Type B pancreatic cell (in vitro differentiated cells): ENCODE measurements around the gene GALNT10. TPM values are rescaled to one million over a fixed set of nuclear protein-coding genes. Genes with fewer than 3 reads are reported as not detected.

Experiments
- DNase-seq: peaks from one replicate; pipeline ENCODE4 v3.0.0; 2021; ENCODE audit warnings: mixed read lengths; ENCODE audit not compliant: unreplicated experiment; ENCODE audit errors: extremely low spot score
- H3K27ac Mint-ChIP-seq: 2 replicates; pipeline ENCODE4 v1.8.0; 2021; ENCODE audit warnings: mild to moderate bottlenecking, mixed read lengths
- H3K27me3 Mint-ChIP-seq: 2 replicates; pipeline ENCODE4 v1.8.0; 2021; ENCODE audit warnings: mixed read lengths
- H3K36me3 Mint-ChIP-seq: 2 replicates; pipeline ENCODE4 v1.8.0; 2021; ENCODE audit warnings: mixed read lengths
- H3K4me1 Mint-ChIP-seq: one replicate; pipeline ENCODE4 v1.8.0; 2021; ENCODE audit warnings: mixed read lengths; ENCODE audit not compliant: unreplicated experiment
- H3K4me3 Mint-ChIP-seq: 2 replicates; pipeline ENCODE4 v1.8.0; 2021; ENCODE audit warnings: mild to moderate bottlenecking, mixed read lengths
- H3K9me3 Mint-ChIP-seq: 2 replicates; pipeline ENCODE4 v1.8.0; 2021; ENCODE audit warnings: mixed read lengths
- long read RNA-seq: library from polyadenylated mRNA; unstranded; transcript quantifications from one replicate; pipeline ENCODE4 v2.0.0, GENCODE V29; 2020
- total RNA-seq: library from RNA; stranded (reverse); gene quantifications from 2 replicates; pipeline ENCODE4 v1.2.1, GENCODE V29; 2021; ENCODE audit warnings: low replicate concordance
- TF ChIP-seq, protein P1 (sequence below): fragments of 200-600 bp; sonication (generic); conservative IDR thresholded peaks from 2 replicates; pipeline ENCODE4 v1.5.0; 2021; ENCODE audit warnings: antibody characterized with exemption, mild to moderate bottlenecking

GALNT10 gene, protein sequence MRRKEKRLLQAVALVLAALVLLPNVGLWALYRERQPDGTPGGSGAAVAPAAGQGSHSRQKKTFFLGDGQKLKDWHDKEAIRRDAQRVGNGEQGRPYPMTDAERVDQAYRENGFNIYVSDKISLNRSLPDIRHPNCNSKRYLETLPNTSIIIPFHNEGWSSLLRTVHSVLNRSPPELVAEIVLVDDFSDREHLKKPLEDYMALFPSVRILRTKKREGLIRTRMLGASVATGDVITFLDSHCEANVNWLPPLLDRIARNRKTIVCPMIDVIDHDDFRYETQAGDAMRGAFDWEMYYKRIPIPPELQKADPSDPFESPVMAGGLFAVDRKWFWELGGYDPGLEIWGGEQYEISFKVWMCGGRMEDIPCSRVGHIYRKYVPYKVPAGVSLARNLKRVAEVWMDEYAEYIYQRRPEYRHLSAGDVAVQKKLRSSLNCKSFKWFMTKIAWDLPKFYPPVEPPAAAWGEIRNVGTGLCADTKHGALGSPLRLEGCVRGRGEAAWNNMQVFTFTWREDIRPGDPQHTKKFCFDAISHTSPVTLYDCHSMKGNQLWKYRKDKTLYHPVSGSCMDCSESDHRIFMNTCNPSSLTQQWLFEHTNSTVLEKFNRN
- total RNA-seq, result 18.2 and 23.0 TPM in 2 replicates
- long read RNA-seq, partial matches to known transcripts, result 4 of 10 reads
- long read RNA-seq, other reads (novel, unspliced or antisense), result 6 of 10 reads

DNA sequence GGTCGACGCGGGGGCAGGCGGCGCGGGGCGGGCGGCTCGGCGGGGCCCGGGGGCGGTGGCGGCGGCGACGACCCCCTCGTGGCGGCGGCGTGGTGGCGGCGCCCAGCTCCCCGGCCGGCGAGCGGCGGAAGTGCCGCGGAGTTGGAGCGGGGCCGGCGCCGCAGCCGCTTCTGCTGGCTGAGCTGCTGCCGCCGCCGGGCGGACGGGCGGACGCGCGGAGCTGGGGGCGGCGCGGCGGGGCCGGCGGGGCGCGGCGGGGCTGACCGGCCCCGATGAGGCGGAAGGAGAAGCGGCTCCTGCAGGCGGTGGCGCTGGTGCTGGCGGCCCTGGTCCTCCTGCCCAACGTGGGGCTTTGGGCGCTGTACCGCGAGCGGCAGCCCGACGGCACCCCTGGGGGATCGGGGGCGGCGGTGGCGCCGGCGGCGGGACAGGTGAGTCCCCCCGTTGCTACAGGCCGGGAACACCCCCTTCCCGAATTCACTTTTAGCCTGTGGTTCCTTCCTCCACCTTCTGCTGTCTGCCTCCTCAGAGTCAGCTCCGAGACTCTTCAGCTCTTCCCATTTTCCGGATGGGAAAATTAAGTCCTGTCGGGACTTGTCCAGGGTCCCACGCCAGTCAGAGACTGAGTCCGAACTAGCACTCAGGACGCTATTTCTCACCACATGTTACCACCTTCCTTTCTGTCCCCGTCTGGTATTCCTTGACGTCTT, at the start of gene GALNT10:
Gene GALNT10 (plus strand): TSS at position 139 of the 710 bp plus-strand sequence. CDS start 134 bp downstream, at position 273.
- H3K9me3 Mint-ChIP-seq, result no peaks in the 10 kb centered on the region
- DNase-seq, result peak; percentile 77
- H3K4me3 Mint-ChIP-seq, result peak within 1 kb of the TSS; percentile 92
- H3K4me1 Mint-ChIP-seq, result peaks cover 38% of the 10 kb centered on the region
- H3K36me3 Mint-ChIP-seq, result no peaks in the 10 kb centered on the region
- peaks cover 60% of the 10 kb centered on the region for H3K27me3 Mint-ChIP-seq
- H3K27ac Mint-ChIP-seq, result peak within 1 kb of the TSS; percentile 66
- TF ChIP-seq, protein P1, sequence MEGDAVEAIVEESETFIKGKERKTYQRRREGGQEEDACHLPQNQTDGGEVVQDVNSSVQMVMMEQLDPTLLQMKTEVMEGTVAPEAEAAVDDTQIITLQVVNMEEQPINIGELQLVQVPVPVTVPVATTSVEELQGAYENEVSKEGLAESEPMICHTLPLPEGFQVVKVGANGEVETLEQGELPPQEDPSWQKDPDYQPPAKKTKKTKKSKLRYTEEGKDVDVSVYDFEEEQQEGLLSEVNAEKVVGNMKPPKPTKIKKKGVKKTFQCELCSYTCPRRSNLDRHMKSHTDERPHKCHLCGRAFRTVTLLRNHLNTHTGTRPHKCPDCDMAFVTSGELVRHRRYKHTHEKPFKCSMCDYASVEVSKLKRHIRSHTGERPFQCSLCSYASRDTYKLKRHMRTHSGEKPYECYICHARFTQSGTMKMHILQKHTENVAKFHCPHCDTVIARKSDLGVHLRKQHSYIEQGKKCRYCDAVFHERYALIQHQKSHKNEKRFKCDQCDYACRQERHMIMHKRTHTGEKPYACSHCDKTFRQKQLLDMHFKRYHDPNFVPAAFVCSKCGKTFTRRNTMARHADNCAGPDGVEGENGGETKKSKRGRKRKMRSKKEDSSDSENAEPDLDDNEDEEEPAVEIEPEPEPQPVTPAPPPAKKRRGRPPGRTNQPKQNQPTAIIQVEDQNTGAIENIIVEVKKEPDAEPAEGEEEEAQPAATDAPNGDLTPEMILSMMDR, result no peak

DNA sequence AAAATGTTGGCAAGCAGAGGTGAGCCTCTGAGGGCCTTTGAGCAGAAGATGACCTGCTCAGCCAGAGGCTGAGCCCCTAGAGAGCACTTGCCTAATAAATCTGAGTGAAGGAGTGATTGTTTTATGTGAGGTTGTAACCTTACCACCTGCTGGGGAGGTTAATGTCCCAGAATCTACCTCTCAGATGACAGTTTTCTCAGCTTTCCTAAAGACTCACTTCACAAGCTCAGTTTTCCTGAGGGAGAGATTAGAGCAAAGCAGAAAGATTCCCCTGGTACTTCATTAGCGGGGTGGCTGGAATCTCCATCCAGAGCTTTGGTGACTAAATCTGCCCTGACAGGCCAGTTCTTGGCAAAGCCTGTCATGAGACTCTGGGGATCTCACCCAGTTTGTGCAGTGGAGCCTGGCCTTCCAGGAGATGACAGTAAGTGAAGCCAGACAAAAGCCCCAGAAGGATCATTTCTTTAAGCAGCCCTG, 48.8 kb upstream of the GALNT10 start:
- Mint-ChIP-seq H3K4me3 (no peak overlapping the region), H3K27me3 (peaks cover 20% of the 10 kb centered on the region), H3K4me1 (peaks cover 20% of the 10 kb centered on the region), H3K36me3 (no peaks in the 10 kb centered on the region), H3K9me3 (no peaks in the 10 kb centered on the region), H3K27ac (no peak overlapping the region)
- DNase-seq, result no peak
- TF ChIP-seq, protein P1, result no peak

DNA sequence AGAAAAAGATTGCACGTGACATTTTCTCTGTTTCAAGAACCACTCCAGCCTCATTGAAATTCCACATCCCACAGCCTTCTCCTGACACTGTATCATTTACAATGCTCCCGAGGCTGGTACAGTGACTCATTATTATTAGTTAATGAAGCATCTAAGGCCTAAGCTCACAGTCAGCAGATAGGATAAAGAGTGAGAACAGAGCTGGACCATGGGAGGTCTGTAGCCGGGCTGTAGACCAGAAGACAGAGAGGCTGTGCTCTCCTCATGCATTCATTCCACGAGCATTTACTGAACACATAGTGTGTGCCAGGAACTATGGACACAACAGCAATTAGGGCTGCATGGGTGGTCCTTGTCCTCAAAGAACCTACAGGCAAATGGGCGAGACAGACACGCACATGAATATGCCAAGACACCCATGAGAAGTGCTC, 47.3 kb upstream of the GALNT10 start:
- Mint-ChIP-seq H3K4me1 (peaks cover 20% of the 10 kb centered on the region), H3K27me3 (peaks cover 28% of the 10 kb centered on the region), H3K9me3 (no peaks in the 10 kb centered on the region), H3K36me3 (no peaks in the 10 kb centered on the region), H3K27ac (no peak overlapping the region), H3K4me3 (no peak overlapping the region)
- no peak for DNase-seq
- TF ChIP-seq, protein P1, result no peak

DNA sequence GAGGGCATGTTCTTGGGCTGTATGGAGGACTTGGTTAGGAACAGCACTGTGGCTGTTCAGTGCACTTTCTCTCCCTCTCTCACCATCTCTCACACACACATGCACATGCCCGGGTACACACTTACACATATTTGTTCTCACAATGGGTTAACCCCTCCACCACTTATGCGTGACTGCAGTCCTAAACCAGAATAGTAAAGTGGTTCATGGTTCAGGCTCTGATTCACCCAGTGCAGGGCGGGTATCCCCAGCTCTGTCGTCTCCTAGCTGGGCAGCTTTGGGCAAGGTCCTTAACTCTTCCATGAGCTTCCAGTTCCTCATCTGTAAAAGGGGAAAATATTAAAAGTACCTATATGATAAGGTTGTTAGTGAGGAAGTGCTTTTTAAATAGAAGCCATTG, 45.3 kb upstream of the GALNT10 start:
- Mint-ChIP-seq H3K9me3 (no peaks in the 10 kb centered on the region), H3K4me1 (peaks cover 16% of the 10 kb centered on the region), H3K27ac (no peak overlapping the region)

DNA sequence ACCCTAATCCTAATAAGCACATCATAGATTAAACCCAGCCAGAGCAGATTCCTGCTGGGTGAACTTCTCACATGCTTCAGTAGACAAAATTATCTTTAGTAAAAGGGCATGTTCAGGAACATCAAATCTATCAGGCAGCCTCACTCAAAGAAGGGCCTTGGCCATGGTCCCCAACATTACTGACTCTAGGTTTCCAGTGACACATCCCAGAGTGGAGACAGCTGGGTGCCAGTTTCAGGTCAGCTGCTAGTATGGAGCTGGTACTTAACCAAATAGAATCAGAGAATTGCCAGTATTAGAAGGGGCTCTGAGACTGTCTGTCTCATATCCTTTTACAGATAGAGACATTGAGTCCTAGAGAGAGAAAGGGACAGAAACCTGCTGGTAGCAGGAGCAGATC, 44.1 kb upstream of the GALNT10 start:
- Mint-ChIP-seq H3K9me3 (no peaks in the 10 kb centered on the region), H3K36me3 (no peaks in the 10 kb centered on the region), H3K27ac (no peak overlapping the region), H3K27me3 (peaks cover 24% of the 10 kb centered on the region), H3K4me3 (no peak overlapping the region), H3K4me1 (peaks cover 15% of the 10 kb centered on the region)
- TF ChIP-seq, protein P1, result no peak
- no peak for DNase-seq

More for the DNA sequence above, 45.3 kb upstream of the GALNT10 start:
- TF ChIP-seq, protein P1, result no peak
- peaks cover 24% of the 10 kb centered on the region for H3K27me3 Mint-ChIP-seq
- DNase-seq, result no peak
- H3K36me3 Mint-ChIP-seq, result no peaks in the 10 kb centered on the region
- no peak overlapping the region for H3K4me3 Mint-ChIP-seq
